Activated CD8-positive, alpha-beta memory T cell treated with anti-CD3 and anti-CD28 coated beads, Interleukin-2, amount 10 ng/mL, durations not matched to agents 7 days and 5 days (primary cell): ENCODE measurements around the gene TNP2. TPM values are rescaled to one million over a fixed set of nuclear protein-coding genes. Genes with fewer than 3 reads are reported as not detected.
A peak's percentile ranks its signal among the peaks of the same experiment; 100 is the strongest.

Experiments
- ATAC-seq: fragments of 150-1000 bp; cut with Tn5 transposase; one replicate; pipeline ENCODE4 v1.10.0; 2021; ENCODE audit warnings: moderate library complexity
- CTCF ChIA-PET: fragments of 350-600 bp; sonication (Branson Sonifier 250); formaldehyde crosslinking; loops from one replicate; lab custom pipeline; 2021; ENCODE audit warnings: antibody characterized with exemption; lab: Charles Lee
- DNase-seq: peaks from one replicate; pipeline ENCODE4 v3.0.0-alpha.2; 2020
- H3K27ac Mint-ChIP-seq: one replicate; pipeline ENCODE4 v1.8.0; 2021; ENCODE audit warnings: mild to moderate bottlenecking, mixed read lengths
- H3K27me3 Mint-ChIP-seq: one replicate; pipeline ENCODE4 v1.8.0; 2021; ENCODE audit warnings: mixed read lengths
- H3K36me3 Mint-ChIP-seq: one replicate; pipeline ENCODE4 v1.8.0; 2021; ENCODE audit warnings: mild to moderate bottlenecking, mixed read lengths
- H3K4me1 Mint-ChIP-seq: one replicate; pipeline ENCODE4 v1.8.0; 2021; ENCODE audit warnings: mixed read lengths
- H3K4me3 Mint-ChIP-seq: one replicate; pipeline ENCODE4 v1.8.0; 2021; ENCODE audit warnings: mild to moderate bottlenecking, moderate library complexity, mixed read lengths
- H3K9me3 Mint-ChIP-seq: one replicate; pipeline ENCODE4 v1.8.0; 2022; ENCODE audit warnings: low read depth, mixed read lengths
- total RNA-seq, 2 experiments: library from RNA; stranded (reverse); gene quantifications; one replicate each; pipeline ENCODE4 v1.2.3, GENCODE V29; 2021

The TNP2 gene
- total RNA-seq, 2 experiments from 2014 or later = not detected

- H3K27ac Mint-ChIP-seq = peak overlapping the region; percentile 33
- CTCF ChIA-PET = interaction anchor here (1.3 to 1.4 kb wide), 2 partner anchors 108 to 284 kb away, joined by 3 to 4 read pairs; no protein-coding TSS in a partner anchor
- no peaks in the 10 kb centered on the region for H3K36me3 Mint-ChIP-seq
- H3K4me1 Mint-ChIP-seq = peaks cover 24% of the 10 kb centered on the region
- DNase-seq = no peak
- peak overlapping the region; percentile 2 for H3K4me3 Mint-ChIP-seq
- H3K9me3 Mint-ChIP-seq = no peaks in the 10 kb centered on the region
- peaks cover 36% of the 10 kb centered on the region for H3K27me3 Mint-ChIP-seq
- peak; percentile 35 for ATAC-seq
Observed at GRCh38 chr16:11264155-11264832, 4.8 kb downstream of the TNP2 start.

- ATAC-seq (peak; percentile 76), DNase-seq (peak; percentile 75)
- H3K4me3 Mint-ChIP-seq = peak overlapping the region; percentile 2
- H3K4me1 Mint-ChIP-seq = peaks cover 29% of the 10 kb centered on the region
- CTCF ChIA-PET = interaction anchor here (0.6 to 1.4 kb wide), 3 partner anchors 108 to 283 kb away, joined by 3 to 4 read pairs (median 3); no protein-coding TSS in a partner anchor
- H3K27ac Mint-ChIP-seq = peak overlapping the region; percentile 33
- peaks cover 36% of the 10 kb centered on the region for H3K27me3 Mint-ChIP-seq
- no peaks in the 10 kb centered on the region for H3K9me3 Mint-ChIP-seq
- H3K36me3 Mint-ChIP-seq = no peaks in the 10 kb centered on the region
Observed at GRCh38 chr16:11263737-11264136, 5.4 kb downstream of the TNP2 start.

GRCh38 chr16:11262915-11263314, 6.2 kb downstream of the TNP2 start:
- no peak overlapping the region for H3K4me3 Mint-ChIP-seq
- ATAC-seq = no peak
- H3K27me3 Mint-ChIP-seq = peaks cover 30% of the 10 kb centered on the region
- CTCF ChIA-PET = interaction anchor here (0.6 to 1.8 kb wide), 4 partner anchors 109 to 298 kb away, joined by 3 to 6 read pairs (median 4); no protein-coding TSS in a partner anchor
- no peak for DNase-seq
- no peaks in the 10 kb centered on the region for H3K36me3 Mint-ChIP-seq
- H3K27ac Mint-ChIP-seq = no peak overlapping the region
- peaks cover 37% of the 10 kb centered on the region for H3K4me1 Mint-ChIP-seq
- no peaks in the 10 kb centered on the region for H3K9me3 Mint-ChIP-seq

DNA sequence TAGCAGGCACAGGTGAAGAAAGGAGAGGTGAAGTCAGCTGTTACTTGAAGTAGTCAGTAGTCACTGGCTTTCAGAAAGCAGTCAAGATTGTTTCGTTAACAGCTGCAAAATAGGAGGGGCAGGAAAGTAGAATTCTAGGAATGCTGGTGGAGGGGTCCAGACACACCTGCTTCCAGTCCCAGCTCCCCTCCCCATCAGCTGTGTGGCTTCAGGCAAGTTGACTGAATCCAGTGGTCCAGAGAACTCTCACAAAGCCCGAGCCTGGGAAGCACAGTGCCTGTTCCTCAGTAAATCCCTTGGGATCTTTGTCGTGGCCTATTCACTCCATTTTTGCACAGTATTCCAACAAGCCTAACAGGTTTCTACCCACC, 8.5 kb downstream of the TNP2 start:
- no peak overlapping the region for H3K27ac Mint-ChIP-seq
- CTCF ChIA-PET = interaction anchor here (0.9 to 7.2 kb wide), 3 partner anchors 49 to 111 kb away, joined by 3 to 38 read pairs (median 3); no protein-coding TSS in a partner anchor
- peaks cover 19% of the 10 kb centered on the region for H3K27me3 Mint-ChIP-seq

GRCh38 chr16:11259655-11260595, 9.2 kb downstream of the TNP2 start:
- no peaks in the 10 kb centered on the region for H3K9me3 Mint-ChIP-seq
- peaks cover 19% of the 10 kb centered on the region for H3K27me3 Mint-ChIP-seq
- no peak for ATAC-seq
- H3K4me3 Mint-ChIP-seq = no peak overlapping the region
- H3K4me1 Mint-ChIP-seq = peaks cover 46% of the 10 kb centered on the region
- CTCF ChIA-PET = interaction anchor here (0.9 to 7.2 kb wide), 10 partner anchors 9 to 291 kb away, joined by 3 to 257 read pairs (median 3); partner anchors contain the start of gene TNP2
- no peak for DNase-seq
- no peak overlapping the region for H3K27ac Mint-ChIP-seq
- peaks cover 5% of the 10 kb centered on the region for H3K36me3 Mint-ChIP-seq

More for the DNA sequence above, 8.5 kb downstream of the TNP2 start:
- Mint-ChIP-seq H3K4me1 (peaks cover 47% of the 10 kb centered on the region), H3K4me3 (no peak overlapping the region), H3K9me3 (no peaks in the 10 kb centered on the region), H3K36me3 (peaks cover 2% of the 10 kb centered on the region)
- no peak for ATAC-seq
- no peak for DNase-seq

DNA sequence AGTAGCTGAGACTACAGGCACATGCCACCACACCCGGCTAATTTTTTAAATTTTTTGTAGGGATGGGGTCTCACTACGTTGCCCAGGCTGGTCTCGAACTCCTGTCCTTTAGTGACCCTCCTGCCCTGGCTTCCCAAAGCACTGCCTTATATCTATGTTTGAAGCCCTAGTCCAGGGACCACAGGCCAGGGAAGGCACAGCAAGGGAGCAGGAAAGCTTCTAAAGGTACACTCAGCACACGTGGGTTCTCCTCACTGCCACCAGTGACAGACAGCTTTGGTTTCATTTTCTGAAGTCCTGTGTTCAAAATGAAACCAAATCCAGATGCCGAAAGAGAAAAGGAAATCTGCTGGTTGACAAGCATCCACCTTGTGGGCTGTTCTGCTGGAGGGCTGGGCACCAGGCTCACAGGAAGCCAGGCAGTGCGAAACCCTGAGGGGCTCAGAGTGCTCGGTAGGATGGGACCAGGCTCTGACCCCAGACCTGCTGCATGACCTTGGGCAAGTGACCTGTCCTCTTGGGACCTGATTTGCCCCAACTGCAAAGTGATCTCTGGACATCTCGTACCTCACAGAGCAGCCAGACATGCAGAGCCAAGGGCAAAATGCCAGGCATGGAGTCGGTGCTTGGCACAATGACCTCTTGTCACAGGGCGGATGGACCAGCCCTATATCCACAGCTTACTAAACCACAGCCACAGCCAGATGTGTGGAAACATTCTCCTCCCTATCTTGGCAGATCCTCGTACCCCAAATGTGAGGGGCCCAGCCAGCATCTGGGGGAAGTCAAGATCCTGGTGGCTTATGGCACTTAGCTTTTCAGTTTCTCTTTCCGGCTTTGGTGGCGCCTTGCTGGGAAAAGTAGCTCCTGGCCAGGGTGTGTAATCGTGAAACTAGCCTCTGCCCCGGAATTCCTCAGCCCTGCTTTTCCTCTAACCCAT, 10.3 kb downstream of the TNP2 start:
- DNase-seq (peak; percentile 81), ATAC-seq (peak; percentile 14)
- CTCF ChIA-PET = interaction anchor here (1.0 to 7.2 kb wide), 14 partner anchors 11 to 290 kb away, joined by 3 to 257 read pairs (median 6); partner anchors contain the start of gene TNP2
- Mint-ChIP-seq H3K27ac (peak overlapping the region; percentile 71), H3K36me3 (peaks cover 14% of the 10 kb centered on the region), H3K4me3 (peak overlapping the region; percentile 52), H3K4me1 (peaks cover 35% of the 10 kb centered on the region), H3K27me3 (peaks cover 19% of the 10 kb centered on the region), H3K9me3 (no peaks in the 10 kb centered on the region)

- peak overlapping the region; percentile 97 for H3K4me3 Mint-ChIP-seq
- H3K36me3 Mint-ChIP-seq = peaks cover 29% of the 10 kb centered on the region
- H3K27me3 Mint-ChIP-seq = peaks cover 14% of the 10 kb centered on the region
- peaks cover 29% of the 10 kb centered on the region for H3K4me1 Mint-ChIP-seq
- DNase-seq (peak; percentile 86), ATAC-seq (peak; percentile 13)
- CTCF ChIA-PET = interaction anchor here (0.8 to 7.2 kb wide), 30 partner anchors 13 to 303 kb away, joined by 3 to 257 read pairs (median 8); no protein-coding TSS in a partner anchor
- H3K9me3 Mint-ChIP-seq = no peaks in the 10 kb centered on the region
- peak overlapping the region; percentile 95 for H3K27ac Mint-ChIP-seq
Observed at GRCh38 chr16:11257131-11257938, 11.8 kb downstream of the TNP2 start.

DNA sequence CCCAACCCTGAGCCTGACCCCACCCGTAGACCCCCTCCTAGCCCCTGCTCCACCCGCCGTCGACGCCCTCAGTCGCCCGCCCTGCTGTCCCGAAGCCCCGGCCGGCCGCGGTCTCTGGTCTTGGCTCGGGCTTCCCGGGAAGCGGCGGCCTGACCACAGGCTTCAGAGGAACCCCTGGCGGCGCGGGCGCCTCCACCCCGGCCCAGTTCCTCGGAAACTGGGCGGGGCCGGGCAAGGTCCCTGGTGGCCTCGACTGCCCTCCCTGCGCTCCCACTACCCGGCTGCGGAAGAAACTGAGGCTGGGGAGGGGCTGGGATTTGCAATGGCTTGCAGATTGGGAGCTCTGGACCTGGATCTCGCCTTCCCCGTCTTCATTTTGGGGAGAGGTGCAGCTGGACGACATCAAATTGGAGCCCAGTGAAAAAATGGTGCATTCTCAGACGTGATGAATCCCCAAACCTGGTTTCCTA, 12.4 kb downstream of the TNP2 start:
- Mint-ChIP-seq H3K27me3 (peaks cover 14% of the 10 kb centered on the region), H3K4me3 (peak overlapping the region; percentile 97), H3K9me3 (no peaks in the 10 kb centered on the region), H3K36me3 (peaks cover 35% of the 10 kb centered on the region), H3K27ac (peak overlapping the region; percentile 95), H3K4me1 (peaks cover 35% of the 10 kb centered on the region)
- ATAC-seq = no peak
- CTCF ChIA-PET = interaction anchor here (0.7 to 7.2 kb wide), 40 partner anchors 10 to 541 kb away, joined by 3 to 257 read pairs (median 6); partner anchors contain the start of genes PRM2 and ZC3H7A
- DNase-seq = no peak

- Mint-ChIP-seq H3K27me3 (peaks cover 12% of the 10 kb centered on the region), H3K9me3 (no peaks in the 10 kb centered on the region), H3K4me1 (peaks cover 41% of the 10 kb centered on the region), H3K4me3 (peak within 1 kb of the TSS; percentile 99), H3K27ac (peak within 1 kb of the TSS; percentile 95), H3K36me3 (peaks cover 41% of the 10 kb centered on the region)
- ATAC-seq = peak; percentile 66
- CTCF ChIA-PET = interaction anchor here (0.7 to 7.2 kb wide), 51 partner anchors 10 to 541 kb away, joined by 3 to 257 read pairs (median 6); partner anchors contain the start of genes PRM2, TXNDC11 and ZC3H7A
- peak; percentile 91 for DNase-seq
Observed at GRCh38 chr16:11255737-11256660, 13.1 kb downstream of the TNP2 start, which contains the start of gene SOCS1. Gene SOCS1, minus strand, starts transcription at chr16:11256204. Its CDS starts 726 bp downstream, at chr16:11255478.

DNA sequence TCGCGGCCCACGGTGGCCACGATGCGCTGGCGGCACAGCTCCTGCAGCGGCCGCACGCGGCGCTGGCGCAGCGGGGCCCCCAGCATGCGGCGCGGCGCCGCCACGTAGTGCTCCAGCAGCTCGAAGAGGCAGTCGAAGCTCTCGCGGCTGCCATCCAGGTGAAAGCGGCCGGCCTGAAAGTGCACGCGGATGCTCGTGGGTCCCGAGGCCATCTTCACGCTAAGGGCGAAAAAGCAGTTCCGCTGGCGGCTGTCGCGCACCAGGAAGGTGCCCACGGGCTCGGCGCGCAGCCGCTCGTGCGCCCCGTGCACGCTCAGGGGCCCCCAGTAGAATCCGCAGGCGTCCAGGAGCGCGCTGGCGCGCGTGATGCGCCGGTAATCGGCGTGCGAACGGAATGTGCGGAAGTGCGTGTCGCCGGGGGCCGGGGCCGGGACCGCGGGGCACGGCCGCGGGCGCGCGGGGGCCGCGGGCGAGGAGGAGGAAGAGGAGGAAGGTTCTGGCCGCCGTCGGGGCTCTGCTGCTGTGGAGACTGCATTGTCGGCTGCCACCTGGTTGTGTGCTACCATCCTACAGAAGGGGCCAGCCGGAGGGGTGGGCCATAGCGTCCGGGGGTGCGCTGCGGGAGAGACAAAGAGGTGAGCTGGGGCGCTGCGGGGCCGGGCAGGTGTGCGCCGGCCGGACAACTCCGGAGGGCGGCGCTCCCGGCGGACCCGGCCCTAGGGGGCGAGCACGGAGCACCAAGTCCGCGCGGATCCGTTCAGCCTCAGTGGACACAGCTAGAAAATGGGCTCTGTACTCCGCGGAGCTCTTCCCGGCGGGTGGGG, 14.0 kb downstream of the TNP2 start:
- no peaks in the 10 kb centered on the region for H3K9me3 Mint-ChIP-seq

More for the DNA sequence above, 14.0 kb downstream of the TNP2 start:
- H3K4me1 Mint-ChIP-seq = peaks cover 47% of the 10 kb centered on the region
- H3K4me3 Mint-ChIP-seq = peak overlapping the region; percentile 99
- DNase-seq (peak; percentile 72), ATAC-seq (peak; percentile 6)
- H3K27ac Mint-ChIP-seq = peak overlapping the region; percentile 91
- H3K27me3 Mint-ChIP-seq = peaks cover 6% of the 10 kb centered on the region
- CTCF ChIA-PET = interaction anchor here (0.8 to 7.2 kb wide), 45 partner anchors 9 to 487 kb away, joined by 3 to 257 read pairs (median 7); partner anchors contain the start of gene TXNDC11
- peaks cover 46% of the 10 kb centered on the region for H3K36me3 Mint-ChIP-seq
